Natural killer cell (primary cell): ENCODE measurements around the gene SYT2. TPM values are rescaled to one million over a fixed set of nuclear protein-coding genes. Genes with fewer than 3 reads are reported as not detected.

Experiments used
- ATAC-seq, 3 donors: fragments of 150-1000 bp in 2 of 3; fragments of 200-7000 bp in 1 of 3; cut with Tn5 transposase; 1 replicate in 1 of 3; 2 replicates in 2 of 3; pipeline ENCODE4 v1.10.0; 2021; ENCODE audit warnings: mild to moderate bottlenecking in 2 of 3, moderate library complexity in 2 of 3
- DNase-seq, 2 donors: peaks; one replicate each; pipeline versions ENCODE4 v3.0.0 to v3.0.0-alpha.2; 2013 to 2021; ENCODE audit warnings: mixed read lengths in 1 of 2
- H3K27ac ChIP-seq: one replicate; pipeline ENCODE4 v1.5.1; 2013; ENCODE audit warnings: mild to moderate bottlenecking, low read length
- H3K27me3 ChIP-seq: one replicate; pipeline ENCODE4 v1.6.1; 2013; ENCODE audit warnings: low read length; ENCODE audit not compliant: control insufficient read depth, insufficient read depth
- H3K36me3 ChIP-seq: one replicate; pipeline ENCODE4 v1.6.1; 2013; ENCODE audit warnings: low read length; ENCODE audit not compliant: control insufficient read depth, insufficient read depth
- H3K4me1 ChIP-seq: one replicate; pipeline ENCODE4 v1.6.1; 2013; ENCODE audit warnings: low read length; ENCODE audit not compliant: control insufficient read depth, insufficient read depth
- H3K4me3 ChIP-seq: one replicate; pipeline ENCODE4 v1.5.1; 2013; ENCODE audit warnings: low read length
- H3K9me3 ChIP-seq: one replicate; pipeline ENCODE4 v1.6.1; 2013; ENCODE audit warnings: low read length; ENCODE audit not compliant: control insufficient read depth, insufficient read depth
- H3K27ac Mint-ChIP-seq, 2 donors: one replicate each; pipeline ENCODE4 v1.8.0; 2022; ENCODE audit warnings: mild to moderate bottlenecking in 2 of 2, mixed read lengths in 2 of 2, moderate library complexity in 1 of 2
- H3K27me3 Mint-ChIP-seq, 2 donors: one replicate each; pipeline ENCODE4 v1.8.0; 2022; ENCODE audit warnings: low read depth in 2 of 2, mixed read lengths in 2 of 2
- H3K36me3 Mint-ChIP-seq: one replicate; pipeline ENCODE4 v1.8.0; 2022; ENCODE audit warnings: mixed read lengths
- H3K4me1 Mint-ChIP-seq, 2 donors: one replicate each; pipeline ENCODE4 v1.8.0; 2022; ENCODE audit warnings: mixed read lengths in 2 of 2
- H3K4me3 Mint-ChIP-seq: one replicate; pipeline ENCODE4 v1.8.0; 2022; ENCODE audit warnings: mild to moderate bottlenecking, moderate library complexity, mixed read lengths
- H3K9me3 Mint-ChIP-seq, 2 donors: one replicate each; pipeline ENCODE4 v1.8.0; 2022; ENCODE audit warnings: mixed read lengths in 2 of 2
- WGBS: methylation state at CpG from one replicate; pipeline ENCODE4 v1.1.7; 2013; ENCODE audit warnings: missing lambda C conversion rate; ENCODE audit not compliant: insufficient coverage; 5-methylcytosine and 5-hydroxymethylcytosine counted together
- intact Hi-C: fragments of 100-400 bp; cut with micrococcal nuclease; formaldehyde crosslinking; loops from one replicate; pipeline ENCODE4 v1.14.2; 2022
- total RNA-seq, 4 donors: library from RNA; stranded (reverse); fragments of 120-200 nt in 1 of 4; gene quantifications; one replicate each; pipeline versions ENCODE4 v1.2.3 to v1.2.4, GENCODE V29; 2013 to 2022
- TF ChIP-seq, protein P1 (sequence below): fragments of 200-600 bp; IDR thresholded peaks from one replicate; pipeline ENCODE4 v1.8.0; 2022; ENCODE audit warnings: antibody characterized with exemption

SYT2 gene
- total RNA-seq, 3 donors from 2014 or later (not counting 1 experiment from before 2014, with no cell fraction given), result not detected

DNA sequence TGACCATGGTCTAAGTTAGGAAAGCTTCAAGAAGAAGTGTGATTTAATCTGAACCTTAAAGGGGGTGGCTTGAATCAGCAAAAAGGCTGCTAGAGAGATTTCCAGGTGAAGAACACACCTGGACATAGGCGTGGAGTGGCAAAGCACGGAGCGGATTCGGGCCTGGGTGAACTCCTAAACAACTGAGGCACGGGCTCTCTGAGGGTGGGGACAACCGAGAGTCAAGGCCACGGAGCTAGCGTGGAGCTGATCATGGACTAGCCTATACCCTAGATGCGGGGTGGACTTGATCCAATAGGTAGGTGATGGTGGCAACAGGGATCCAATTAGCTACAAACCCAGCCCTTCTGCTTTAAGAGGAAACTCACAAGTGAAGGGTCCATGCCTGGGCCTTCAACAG, 27.8 kb downstream of the SYT2 start:
- H3K27me3 ChIP-seq, result no peaks in the 10 kb centered on the region
- TF ChIP-seq, protein P1, sequence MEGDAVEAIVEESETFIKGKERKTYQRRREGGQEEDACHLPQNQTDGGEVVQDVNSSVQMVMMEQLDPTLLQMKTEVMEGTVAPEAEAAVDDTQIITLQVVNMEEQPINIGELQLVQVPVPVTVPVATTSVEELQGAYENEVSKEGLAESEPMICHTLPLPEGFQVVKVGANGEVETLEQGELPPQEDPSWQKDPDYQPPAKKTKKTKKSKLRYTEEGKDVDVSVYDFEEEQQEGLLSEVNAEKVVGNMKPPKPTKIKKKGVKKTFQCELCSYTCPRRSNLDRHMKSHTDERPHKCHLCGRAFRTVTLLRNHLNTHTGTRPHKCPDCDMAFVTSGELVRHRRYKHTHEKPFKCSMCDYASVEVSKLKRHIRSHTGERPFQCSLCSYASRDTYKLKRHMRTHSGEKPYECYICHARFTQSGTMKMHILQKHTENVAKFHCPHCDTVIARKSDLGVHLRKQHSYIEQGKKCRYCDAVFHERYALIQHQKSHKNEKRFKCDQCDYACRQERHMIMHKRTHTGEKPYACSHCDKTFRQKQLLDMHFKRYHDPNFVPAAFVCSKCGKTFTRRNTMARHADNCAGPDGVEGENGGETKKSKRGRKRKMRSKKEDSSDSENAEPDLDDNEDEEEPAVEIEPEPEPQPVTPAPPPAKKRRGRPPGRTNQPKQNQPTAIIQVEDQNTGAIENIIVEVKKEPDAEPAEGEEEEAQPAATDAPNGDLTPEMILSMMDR, result no peak
- no peak overlapping the region for H3K27ac ChIP-seq
- H3K9me3 ChIP-seq, result no peaks in the 10 kb centered on the region
- WGBS, result 90% methylated on average over 9 of the region's 9 CpGs
- H3K36me3 Mint-ChIP-seq, result no peaks in the 10 kb centered on the region
- no peak overlapping the region for H3K4me3 Mint-ChIP-seq
- ATAC-seq, result no peak
- H3K4me3 ChIP-seq, result no peak overlapping the region
- H3K9me3 Mint-ChIP-seq, result no peaks in the 10 kb centered on the region
- H3K27me3 Mint-ChIP-seq, result peaks cover 33 to 66% of the 10 kb centered on the region in 2 donors
- H3K36me3 ChIP-seq, result no peaks in the 10 kb centered on the region
- H3K4me1 Mint-ChIP-seq, result no peaks in the 10 kb centered on the region
- H3K4me1 ChIP-seq, result no peaks in the 10 kb centered on the region
- no peak for DNase-seq
- intact Hi-C loops, result no loop called here
- H3K27ac Mint-ChIP-seq, result no peak overlapping the region

DNA sequence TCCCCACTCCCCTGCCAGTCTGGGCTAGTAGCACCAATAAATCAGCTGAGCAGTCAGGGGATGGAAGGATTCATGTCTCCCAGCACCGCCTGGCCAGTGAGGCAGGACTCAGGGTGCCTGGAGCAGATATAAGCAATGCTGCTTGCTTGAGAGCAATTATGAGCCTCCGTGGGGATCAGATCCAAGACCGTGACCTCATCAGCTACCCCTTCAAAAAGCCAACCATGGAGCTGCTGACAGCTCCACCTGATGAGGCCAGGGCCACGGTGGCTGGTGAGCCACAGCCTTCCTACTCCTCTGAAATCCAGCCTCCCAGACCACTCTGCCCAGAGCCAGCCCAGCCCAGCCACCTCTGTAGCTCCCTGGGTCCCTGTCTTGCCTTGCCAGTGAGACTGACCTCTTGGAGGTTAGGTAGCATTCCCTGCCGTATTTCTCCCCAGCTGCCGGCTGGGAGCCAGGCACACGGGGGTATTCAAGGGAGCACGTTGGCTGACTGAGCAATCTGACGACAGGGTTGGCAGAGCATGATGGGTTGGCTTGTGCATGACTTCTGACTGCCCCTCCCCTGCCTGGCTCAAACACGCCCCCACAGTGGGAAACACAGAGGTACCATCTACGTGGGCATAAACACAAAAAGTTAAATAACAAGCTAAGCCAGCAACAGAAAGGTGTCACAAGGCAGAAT, 28.4 kb downstream of the SYT2 start:
- no peaks in the 10 kb centered on the region for H3K4me1 ChIP-seq
- H3K27me3 ChIP-seq, result no peaks in the 10 kb centered on the region
- peaks cover 3% of the 10 kb centered on the region for H3K9me3 ChIP-seq
- H3K36me3 ChIP-seq, result no peaks in the 10 kb centered on the region
- Mint-ChIP-seq H3K9me3 (no peaks in the 10 kb centered on the region), H3K27ac (no peak overlapping the region), H3K4me3 (no peak overlapping the region), H3K36me3 (no peaks in the 10 kb centered on the region), H3K27me3 (peaks cover 30 to 60% of the 10 kb centered on the region in 2 donors), H3K4me1 (no peaks in the 10 kb centered on the region)
- TF ChIP-seq, protein P1, result no peak
- DNase-seq (no peak), ATAC-seq (no peak)
- no peak overlapping the region for H3K27ac ChIP-seq
- WGBS, result 71% methylated on average over 10 of the region's 11 CpGs
- intact Hi-C loops, result no loop called here
- H3K4me3 ChIP-seq, result no peak overlapping the region

DNA sequence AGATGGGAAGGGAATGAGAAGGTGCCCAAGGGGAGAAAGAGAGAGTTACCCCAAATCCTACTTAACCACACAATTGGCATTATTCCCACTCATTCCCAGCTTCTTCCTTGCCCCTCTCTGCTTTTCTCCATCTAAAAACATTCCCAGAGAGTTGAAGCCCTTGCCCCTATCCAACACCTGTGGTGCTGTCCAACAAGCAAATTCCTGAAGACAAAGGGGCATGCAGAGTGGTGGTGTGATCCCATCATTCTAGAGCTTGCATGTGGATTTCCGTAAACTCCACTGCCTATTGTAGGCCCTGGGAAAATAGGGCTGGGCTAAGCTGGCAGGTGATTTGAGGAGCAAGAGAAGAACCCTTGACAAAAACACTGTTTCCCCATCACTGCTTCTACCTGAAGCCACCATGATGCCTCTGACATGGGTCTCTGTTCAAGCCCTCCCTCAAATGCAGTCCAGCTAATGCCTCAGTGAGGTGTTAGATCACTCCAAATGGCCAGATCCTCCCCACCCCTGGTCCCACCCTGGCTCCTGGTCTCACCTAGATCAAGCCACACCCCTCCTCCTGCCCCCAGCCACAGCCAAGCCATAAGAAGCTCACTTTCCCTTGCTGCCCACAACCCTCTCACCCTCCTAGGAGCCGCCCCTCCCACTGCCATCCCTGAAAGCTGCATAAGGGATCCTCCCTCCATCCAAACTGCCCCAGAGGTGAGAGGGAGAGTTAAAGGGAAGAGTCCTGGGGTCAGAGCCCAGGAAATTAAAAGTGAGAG, 29.5 kb downstream of the SYT2 start:
- Histone ChIP-seq H3K27ac (no peak overlapping the region), H3K4me3 (no peak overlapping the region), H3K27me3 (no peaks in the 10 kb centered on the region), H3K4me1 (no peaks in the 10 kb centered on the region), H3K9me3 (peaks cover 3% of the 10 kb centered on the region), H3K36me3 (no peaks in the 10 kb centered on the region)
- Mint-ChIP-seq H3K4me1 (no peaks in the 10 kb centered on the region), H3K9me3 (no peaks in the 10 kb centered on the region), H3K27me3 (peaks cover 25 to 49% of the 10 kb centered on the region in 2 donors), H3K4me3 (no peak overlapping the region), H3K36me3 (no peaks in the 10 kb centered on the region), H3K27ac (no peak overlapping the region)
- ATAC-seq (no peak), DNase-seq (no peak)
- intact Hi-C loops, result no loop called here
- TF ChIP-seq, protein P1, result no peak
- WGBS, result 100% methylated on average over 1 of the region's 2 CpGs
